Panc1 (cell line): ENCODE measurements around the gene KRTAP4-16. TPM values are rescaled to one million over a fixed set of nuclear protein-coding genes. Genes with fewer than 3 reads are reported as not detected.

Source experiments
- ATAC-seq: fragments of 200-7000 bp; cut with Tn5 transposase; 2 replicates; pipeline ENCODE4 v1.9.1; 2020; ENCODE audit warnings: mild to moderate bottlenecking, moderate library complexity
- BruUV-seq: library from RNA; stranded (reverse); fragments of 400-500 nt; replicated peaks from 2 replicates; lab custom pipeline; 2021; lab: Mats Ljungman, UMichigan
- CTCF ChIA-PET: fragments of 300-600 bp; sonication (Branson Sonifier 250); formaldehyde crosslinking; loops from one replicate; lab custom pipeline; 2022; ENCODE audit warnings: antibody characterized with exemption; lab: Charles Lee
- POLR2A ChIA-PET: fragments of 300-600 bp; sonication (Branson Sonifier 250); formaldehyde crosslinking; loops from one replicate; lab custom pipeline; 2022; ENCODE audit warnings: antibody characterized with exemption; lab: Charles Lee
- DNase-seq: peaks from one replicate; pipeline ENCODE4 v3.0.0-alpha.2; 2010; ENCODE audit warnings: low read depth, low spot score
- H3K27ac ChIP-seq: 2 replicates; pipeline ENCODE4 v1.5.1; 2011; ENCODE audit warnings: mild to moderate bottlenecking, low read length, inconsistent platforms
- H3K27me3 ChIP-seq: fragments of 200-500 bp; sonication (Bioruptor generic); 2 replicates; pipeline ENCODE4 v1.6.0; 2014; ENCODE audit warnings: low read length, inconsistent platforms; ENCODE audit not compliant: control insufficient read depth, insufficient read depth
- H3K36me3 ChIP-seq: fragments of 200-500 bp; sonication (Bioruptor generic); 2 replicates; pipeline ENCODE4 v1.5.1; 2014; ENCODE audit warnings: inconsistent platforms, mild to moderate bottlenecking, low read length, moderate library complexity; ENCODE audit not compliant: control insufficient read depth, insufficient read depth
- H3K4me1 ChIP-seq: 2 replicates; pipeline ENCODE4 v1.5.1; 2011; ENCODE audit warnings: inconsistent platforms, mild to moderate bottlenecking, low read length, moderate library complexity; ENCODE audit not compliant: control insufficient read depth, insufficient read depth
- H3K4me3 ChIP-seq, 2 experiments: 2 replicates each; pipeline ENCODE4 v1.5.1; 2011 to 2012; ENCODE audit warnings: low read depth in 2 of 2, low read length in 2 of 2, mild to moderate bottlenecking in 2 of 2, inconsistent platforms in 1 of 2, moderate library complexity in 1 of 2
- H3K9me3 ChIP-seq: fragments of 200-500 bp; sonication (Bioruptor generic); 2 replicates; pipeline ENCODE4 v1.5.1; 2014; ENCODE audit warnings: low read depth, mild to moderate bottlenecking, inconsistent platforms, low read length, moderate library complexity; ENCODE audit not compliant: control insufficient read depth, insufficient read depth
- POLR2AphosphoS5 ChIP-seq: IDR thresholded peaks from 2 replicates; pipeline ENCODE4 v1.6.1; 2012; ENCODE audit warnings: mild to moderate bottlenecking, low read depth, low read length, moderate library complexity
- SIN3A ChIP-seq: IDR thresholded peaks from 2 replicates; pipeline ENCODE4 v1.6.1; 2012; ENCODE audit warnings: low read depth, mild to moderate bottlenecking, low read length, moderate library complexity, borderline replicate concordance; ENCODE audit not compliant: insufficient read depth
- TCF7L2 ChIP-seq: IDR thresholded peaks from 2 replicates; pipeline ENCODE4 v1.6.1; 2011; ENCODE audit warnings: mild to moderate bottlenecking, low read depth, low read length, inconsistent platforms
- in situ Hi-C: cut with HindIII; loops from 2 replicates; pipeline ENCODE4 v1.10.0; 2016; ENCODE audit warnings: low sequenced_read_pairs, low pct_unique_long_range_greater_than_20kb
- intact Hi-C: fragments of 100-400 bp; cut with micrococcal nuclease; formaldehyde crosslinking; loops from one replicate; pipeline ENCODE4 v1.10.0; 2022; ENCODE audit not compliant: unreplicated experiment
- total RNA-seq: library from RNA; stranded (reverse); gene quantifications from one replicate; pipeline ENCODE4 v1.2.1, GENCODE V29; 2021; ENCODE audit not compliant: unreplicated experiment
- TF ChIP-seq, protein P1 (sequence below), 2 experiments: IDR thresholded peaks; 2 replicates each; pipeline ENCODE4 v1.6.1; 2011 to 2012; ENCODE audit warnings: low read depth in 2 of 2, control low read depth in 1 of 2, low read length in 1 of 2, mild to moderate bottlenecking in 1 of 2, moderate library complexity in 1 of 2; ENCODE audit not compliant: insufficient read depth in 1 of 2
- TF ChIP-seq, protein P2 (sequence below): fragments of 450-650 bp; IDR thresholded peaks from 2 replicates; pipeline ENCODE4 v1.5.1; 2017; ENCODE audit warnings: mild to moderate bottlenecking

The KRTAP4-16 gene
- total RNA-seq, 1 experiment from 2014 or later: not detected

- ChIA-PET CTCF (no interaction called here), POLR2A (no interaction called here)
- no peaks in the 10 kb centered on the region for H3K4me1 ChIP-seq
- H3K36me3 ChIP-seq: no peaks in the 10 kb centered on the region
- no peak overlapping the region for H3K27ac ChIP-seq
- BruUV-seq: no TSS peak
- no peak for TF ChIP-seq SIN3A
- no peak for TF ChIP-seq TCF7L2
- TF ChIP-seq, protein P1, sequence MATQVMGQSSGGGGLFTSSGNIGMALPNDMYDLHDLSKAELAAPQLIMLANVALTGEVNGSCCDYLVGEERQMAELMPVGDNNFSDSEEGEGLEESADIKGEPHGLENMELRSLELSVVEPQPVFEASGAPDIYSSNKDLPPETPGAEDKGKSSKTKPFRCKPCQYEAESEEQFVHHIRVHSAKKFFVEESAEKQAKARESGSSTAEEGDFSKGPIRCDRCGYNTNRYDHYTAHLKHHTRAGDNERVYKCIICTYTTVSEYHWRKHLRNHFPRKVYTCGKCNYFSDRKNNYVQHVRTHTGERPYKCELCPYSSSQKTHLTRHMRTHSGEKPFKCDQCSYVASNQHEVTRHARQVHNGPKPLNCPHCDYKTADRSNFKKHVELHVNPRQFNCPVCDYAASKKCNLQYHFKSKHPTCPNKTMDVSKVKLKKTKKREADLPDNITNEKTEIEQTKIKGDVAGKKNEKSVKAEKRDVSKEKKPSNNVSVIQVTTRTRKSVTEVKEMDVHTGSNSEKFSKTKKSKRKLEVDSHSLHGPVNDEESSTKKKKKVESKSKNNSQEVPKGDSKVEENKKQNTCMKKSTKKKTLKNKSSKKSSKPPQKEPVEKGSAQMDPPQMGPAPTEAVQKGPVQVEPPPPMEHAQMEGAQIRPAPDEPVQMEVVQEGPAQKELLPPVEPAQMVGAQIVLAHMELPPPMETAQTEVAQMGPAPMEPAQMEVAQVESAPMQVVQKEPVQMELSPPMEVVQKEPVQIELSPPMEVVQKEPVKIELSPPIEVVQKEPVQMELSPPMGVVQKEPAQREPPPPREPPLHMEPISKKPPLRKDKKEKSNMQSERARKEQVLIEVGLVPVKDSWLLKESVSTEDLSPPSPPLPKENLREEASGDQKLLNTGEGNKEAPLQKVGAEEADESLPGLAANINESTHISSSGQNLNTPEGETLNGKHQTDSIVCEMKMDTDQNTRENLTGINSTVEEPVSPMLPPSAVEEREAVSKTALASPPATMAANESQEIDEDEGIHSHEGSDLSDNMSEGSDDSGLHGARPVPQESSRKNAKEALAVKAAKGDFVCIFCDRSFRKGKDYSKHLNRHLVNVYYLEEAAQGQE (IDR thresholded peaks at IDR 0.05; ENCODE audit: insufficient read depth in 1 of 2, low read depth in 2 of 2, low read length in 1 of 2): no peak
- TF ChIP-seq POLR2AphosphoS5: no peak
- TF ChIP-seq, protein P2, sequence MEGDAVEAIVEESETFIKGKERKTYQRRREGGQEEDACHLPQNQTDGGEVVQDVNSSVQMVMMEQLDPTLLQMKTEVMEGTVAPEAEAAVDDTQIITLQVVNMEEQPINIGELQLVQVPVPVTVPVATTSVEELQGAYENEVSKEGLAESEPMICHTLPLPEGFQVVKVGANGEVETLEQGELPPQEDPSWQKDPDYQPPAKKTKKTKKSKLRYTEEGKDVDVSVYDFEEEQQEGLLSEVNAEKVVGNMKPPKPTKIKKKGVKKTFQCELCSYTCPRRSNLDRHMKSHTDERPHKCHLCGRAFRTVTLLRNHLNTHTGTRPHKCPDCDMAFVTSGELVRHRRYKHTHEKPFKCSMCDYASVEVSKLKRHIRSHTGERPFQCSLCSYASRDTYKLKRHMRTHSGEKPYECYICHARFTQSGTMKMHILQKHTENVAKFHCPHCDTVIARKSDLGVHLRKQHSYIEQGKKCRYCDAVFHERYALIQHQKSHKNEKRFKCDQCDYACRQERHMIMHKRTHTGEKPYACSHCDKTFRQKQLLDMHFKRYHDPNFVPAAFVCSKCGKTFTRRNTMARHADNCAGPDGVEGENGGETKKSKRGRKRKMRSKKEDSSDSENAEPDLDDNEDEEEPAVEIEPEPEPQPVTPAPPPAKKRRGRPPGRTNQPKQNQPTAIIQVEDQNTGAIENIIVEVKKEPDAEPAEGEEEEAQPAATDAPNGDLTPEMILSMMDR: no peak
- in situ Hi-C loops: no loop called here
- ATAC-seq (no peak), DNase-seq (no peak)
- H3K4me3 ChIP-seq: no peak overlapping the region
- H3K9me3 ChIP-seq: no peaks in the 10 kb centered on the region
- intact Hi-C loops: no loop called here
- no peaks in the 10 kb centered on the region for H3K27me3 ChIP-seq
Measured at GRCh38 chr17:41054025-41054424, 48.0 kb downstream of the KRTAP4-16 start.

DNA sequence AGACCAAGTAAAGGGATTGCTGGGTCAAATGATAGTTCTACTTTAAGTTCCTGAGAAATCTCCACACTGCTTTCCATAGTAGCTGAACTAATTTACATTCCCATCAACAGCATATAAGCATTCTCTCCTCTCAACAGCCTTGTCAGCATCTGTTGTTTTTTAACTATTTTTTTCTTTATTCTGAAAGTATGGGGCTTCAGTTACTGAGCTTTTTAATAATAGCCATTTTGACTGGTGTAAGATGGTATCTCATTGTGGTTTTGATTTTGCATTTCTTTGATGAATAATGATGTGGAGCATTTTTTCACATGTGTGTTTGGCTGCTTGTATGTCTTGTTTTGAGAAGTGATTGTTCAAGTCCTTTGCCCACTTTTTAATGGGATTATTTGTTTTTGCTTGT lies 49.4 kb downstream of the KRTAP4-16 start:
- CTCF ChIA-PET: no interaction called here

More for the DNA sequence above, 49.4 kb downstream of the KRTAP4-16 start:
- BruUV-seq: no TSS peak
- Histone ChIP-seq H3K27me3 (0 out of 2 replicates have a peak, but pooled peaks cover 2% of the 10 kb centered on the region), H3K4me3 (no peak overlapping the region), H3K27ac (no peak overlapping the region), H3K36me3 (no peaks in the 10 kb centered on the region), H3K9me3 (no peaks in the 10 kb centered on the region), H3K4me1 (no peaks in the 10 kb centered on the region)
- ATAC-seq: no peak
- in situ Hi-C loops (no loop called here), intact Hi-C loops (no loop called here)
- TF ChIP-seq POLR2AphosphoS5 (no peak), TCF7L2 (no peak), SIN3A (no peak)
- TF ChIP-seq, protein P1 (IDR thresholded peaks at IDR 0.05; ENCODE audit: insufficient read depth in 1 of 2, low read depth in 2 of 2, low read length in 1 of 2): no peak
- TF ChIP-seq, protein P2: no peak
- DNase-seq: no peak
- POLR2A ChIA-PET: interaction anchor here (0.6 kb wide), 1 partner anchor 206 kb away, joined by 6 read pairs; no protein-coding TSS in a partner anchor

Other genes with a start within 250 kb of the KRTAP4-16 start
- gene KRT12, start 235.0 kb downstream of the KRTAP4-16 start, total RNA-seq: not detected
- gene KRT20, start 217.0 kb downstream of the KRTAP4-16 start, total RNA-seq: 0.13 TPM
- gene KRT23, start 164.6 kb downstream of the KRTAP4-16 start, total RNA-seq: not detected
- not detected for gene KRT39, start 135.3 kb downstream of the KRTAP4-16 start, total RNA-seq
- not detected for gene KRT40, start 117.9 kb downstream of the KRTAP4-16 start, total RNA-seq
- not detected for gene KRTAP3-3, start 108.0 kb downstream of the KRTAP4-16 start, total RNA-seq
- gene KRTAP3-2, start 102.3 kb downstream of the KRTAP4-16 start, total RNA-seq: not detected
- gene KRTAP3-1, start 93.1 kb downstream of the KRTAP4-16 start, total RNA-seq: not detected
- gene KRTAP1-5, start 75.0 kb downstream of the KRTAP4-16 start, total RNA-seq: not detected
- gene KRTAP1-4, start 72.0 kb downstream of the KRTAP4-16 start, total RNA-seq: not detected
- not detected for gene KRTAP1-3, start 67.3 kb downstream of the KRTAP4-16 start, total RNA-seq
- gene KRTAP1-1, start 60.8 kb downstream of the KRTAP4-16 start, total RNA-seq: not detected
- gene KRTAP2-1, start 54.9 kb downstream of the KRTAP4-16 start, total RNA-seq: not detected
- not detected for gene KRTAP2-2, start 47.0 kb downstream of the KRTAP4-16 start, total RNA-seq
- not detected for gene KRTAP2-3, start 42.1 kb downstream of the KRTAP4-16 start, total RNA-seq
- not detected for gene KRTAP2-4, start 36.3 kb downstream of the KRTAP4-16 start, total RNA-seq
- not detected for gene KRTAP4-7, start 18.1 kb downstream of the KRTAP4-16 start, total RNA-seq
- gene KRTAP4-8, start 4.1 kb downstream of the KRTAP4-16 start, total RNA-seq: not detected
- gene KRTAP4-9, start 3.2 kb upstream of the KRTAP4-16 start, total RNA-seq: not detected
- gene KRTAP4-11, start 16.2 kb upstream of the KRTAP4-16 start, total RNA-seq: not detected
- not detected for gene KRTAP4-12, start 22.0 kb upstream of the KRTAP4-16 start, total RNA-seq
- not detected for gene KRTAP4-6, start 38.3 kb upstream of the KRTAP4-16 start, total RNA-seq
- gene KRTAP4-5, start 47.6 kb upstream of the KRTAP4-16 start, total RNA-seq: not detected
- gene KRTAP4-4, start 58.5 kb upstream of the KRTAP4-16 start, total RNA-seq: not detected
- not detected for gene KRTAP4-3, start 66.0 kb upstream of the KRTAP4-16 start, total RNA-seq
- gene KRTAP4-2, start 76.0 kb upstream of the KRTAP4-16 start, total RNA-seq: not detected
- not detected for gene KRTAP4-1, start 82.7 kb upstream of the KRTAP4-16 start, total RNA-seq
- not detected for gene KRTAP9-1, start 87.7 kb upstream of the KRTAP4-16 start, total RNA-seq
- gene KRTAP9-2, start 124.4 kb upstream of the KRTAP4-16 start, total RNA-seq: not detected
- not detected for gene KRTAP9-3, start 130.2 kb upstream of the KRTAP4-16 start, total RNA-seq
- not detected for gene KRTAP9-8, start 135.8 kb upstream of the KRTAP4-16 start, total RNA-seq
- gene KRTAP9-4, start 147.5 kb upstream of the KRTAP4-16 start, total RNA-seq: not detected
- gene KRTAP9-9, start 153.2 kb upstream of the KRTAP4-16 start, total RNA-seq: not detected
- gene KRTAP9-6, start 163.2 kb upstream of the KRTAP4-16 start, total RNA-seq: not detected
- gene KRTAP9-7, start 173.5 kb upstream of the KRTAP4-16 start, total RNA-seq: not detected
- not detected for gene KRTAP29-1, start 200.6 kb upstream of the KRTAP4-16 start, total RNA-seq
- gene KRTAP16-1, start 207.1 kb upstream of the KRTAP4-16 start, total RNA-seq: not detected
- not detected for gene KRTAP17-1, start 213.5 kb upstream of the KRTAP4-16 start, total RNA-seq
- not detected for gene KRT33A, start 248.6 kb upstream of the KRTAP4-16 start, total RNA-seq